ENCODE data around the gene MLLT10. TPM values are rescaled to one million over a fixed set of nuclear protein-coding genes. Genes with fewer than 3 reads are reported as not detected.
"Not testable (repeated sequence)": the region's sequence is repeated elsewhere in the genome, so short reads cannot be mapped to it uniquely, and the experiment has no call there.

Gene MLLT10
- polyA plus RNA-seq, 3 donors: 45.1 to 51.5 (median 47.3) TPM

- no peak for DNase-seq (ENCODE audit: extremely low read depth in 1 of 11, low read depth in 9 of 11, low spot score in 4 of 11)
These were observed 171.3 kb downstream of the MLLT10 start for GRCh38 chr10:21705142-21705827.

GRCh38 chr10:21705828-21706176 is 171.8 kb downstream of the MLLT10 start:
- DNase-seq (ENCODE audit: extremely low read depth in 1 of 11, low read depth in 9 of 11, low spot score in 4 of 11): no peak

- DNase-seq (ENCODE audit: extremely low read depth in 1 of 11, low read depth in 9 of 11, low spot score in 4 of 11): no peak
These were observed 173.5 kb downstream of the MLLT10 start for GRCh38 chr10:21707498-21707897.

DNA sequence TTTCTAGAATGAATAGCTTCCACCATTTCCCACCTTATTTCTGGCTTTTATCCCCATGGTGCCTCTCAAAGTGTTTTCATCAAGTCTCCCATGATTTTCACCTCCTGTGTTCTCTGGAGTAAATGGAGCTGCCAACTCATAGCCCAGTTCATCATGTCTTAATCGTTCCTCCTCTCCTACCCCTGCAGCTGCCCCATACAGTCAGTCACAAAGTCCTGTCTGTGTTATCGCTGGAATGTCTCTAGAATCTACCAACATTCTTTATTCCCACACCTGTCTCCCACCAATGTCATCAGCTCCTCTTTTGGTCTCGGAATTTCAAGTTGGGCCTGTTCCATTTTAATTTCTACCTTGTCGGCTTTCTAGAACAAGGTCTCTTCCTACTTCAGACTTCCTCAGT is 178.9 kb downstream of the MLLT10 start:
- no peak for DNase-seq (ENCODE audit: extremely low read depth in 1 of 11, low read depth in 9 of 11, low spot score in 4 of 11)

- DNase-seq (ENCODE audit: extremely low read depth in 1 of 11, low read depth in 9 of 11, low spot score in 4 of 11): no peak
These were observed 181.6 kb downstream of the MLLT10 start for GRCh38 chr10:21715531-21716195.

DNA sequence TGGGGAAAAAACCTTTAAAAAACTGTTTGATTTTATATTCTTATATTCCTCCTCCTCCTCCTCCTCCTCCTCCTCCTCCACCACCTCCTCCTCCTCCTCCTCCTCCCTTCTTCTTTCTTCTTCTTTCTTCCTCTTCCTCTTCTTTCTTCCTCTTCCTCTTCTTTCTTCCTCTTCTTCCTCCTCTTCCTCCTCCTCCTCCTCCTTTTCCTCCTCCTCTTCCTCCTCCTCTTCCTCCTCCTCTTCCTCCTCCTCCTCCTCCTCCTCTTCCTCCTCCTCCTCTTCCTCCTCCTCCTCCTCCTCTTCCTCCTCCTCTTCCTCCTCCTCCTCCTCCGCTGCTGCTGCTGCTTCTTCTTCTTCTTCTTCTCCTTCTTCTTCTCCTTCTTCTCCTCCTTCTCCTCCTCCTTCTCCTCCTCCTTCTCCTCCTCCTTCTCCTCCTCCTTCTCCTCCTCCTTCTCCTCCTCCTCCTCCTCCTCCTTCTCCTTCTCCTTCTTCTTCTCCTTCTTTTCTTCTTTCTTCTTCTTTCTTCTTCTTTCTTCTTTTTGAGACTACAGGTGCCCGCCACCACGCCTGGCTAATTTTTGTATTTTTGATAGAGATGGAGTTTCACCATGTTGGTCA is 183.5 kb downstream of the MLLT10 start:
- not testable (repeated sequence) for DNase-seq (ENCODE audit: extremely low read depth in 1 of 11, low read depth in 9 of 11, low spot score in 4 of 11)

DNA sequence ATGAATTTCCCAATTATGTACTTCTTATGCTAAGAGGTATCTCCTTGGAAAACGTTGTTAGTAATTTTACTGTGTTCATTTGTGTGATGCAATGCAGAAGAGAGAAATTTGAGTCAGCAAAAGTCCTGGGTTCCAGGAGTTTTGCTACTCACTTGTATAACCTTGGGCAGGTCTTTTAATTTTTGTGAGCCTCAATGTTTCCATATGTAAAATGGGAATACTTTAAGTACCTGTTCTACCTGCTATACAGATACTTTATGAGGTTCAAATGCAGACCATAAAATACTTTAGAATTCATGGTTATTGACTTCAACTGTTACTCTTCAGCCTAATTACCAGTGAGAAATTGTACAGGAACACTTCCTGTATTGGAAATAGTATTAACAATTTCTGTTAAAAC is 185.5 kb downstream of the MLLT10 start:
- DNase-seq (ENCODE audit: extremely low read depth in 1 of 11, low read depth in 9 of 11, low spot score in 4 of 11): no peak

DNA sequence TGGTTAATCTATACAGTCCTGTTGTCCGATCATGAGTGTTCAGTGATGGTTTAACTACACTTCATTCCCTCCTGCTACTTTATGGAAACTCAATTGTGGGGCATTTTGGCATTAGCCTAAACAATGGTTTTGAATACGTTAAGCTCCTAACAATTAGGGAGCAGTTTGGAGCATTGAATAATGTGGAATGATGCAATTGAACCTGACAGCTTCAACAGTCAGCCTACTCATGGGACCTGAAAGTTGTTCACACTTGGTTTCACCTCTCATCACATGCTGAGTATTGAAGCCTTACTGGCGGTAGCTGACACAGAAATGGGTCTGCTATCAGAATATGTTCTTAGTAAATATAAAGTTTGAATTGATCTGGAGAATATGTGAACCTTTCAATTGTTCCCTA is 186.1 kb downstream of the MLLT10 start:
- no peak for DNase-seq (ENCODE audit: extremely low read depth in 1 of 11, low read depth in 9 of 11, low spot score in 4 of 11)

DNA sequence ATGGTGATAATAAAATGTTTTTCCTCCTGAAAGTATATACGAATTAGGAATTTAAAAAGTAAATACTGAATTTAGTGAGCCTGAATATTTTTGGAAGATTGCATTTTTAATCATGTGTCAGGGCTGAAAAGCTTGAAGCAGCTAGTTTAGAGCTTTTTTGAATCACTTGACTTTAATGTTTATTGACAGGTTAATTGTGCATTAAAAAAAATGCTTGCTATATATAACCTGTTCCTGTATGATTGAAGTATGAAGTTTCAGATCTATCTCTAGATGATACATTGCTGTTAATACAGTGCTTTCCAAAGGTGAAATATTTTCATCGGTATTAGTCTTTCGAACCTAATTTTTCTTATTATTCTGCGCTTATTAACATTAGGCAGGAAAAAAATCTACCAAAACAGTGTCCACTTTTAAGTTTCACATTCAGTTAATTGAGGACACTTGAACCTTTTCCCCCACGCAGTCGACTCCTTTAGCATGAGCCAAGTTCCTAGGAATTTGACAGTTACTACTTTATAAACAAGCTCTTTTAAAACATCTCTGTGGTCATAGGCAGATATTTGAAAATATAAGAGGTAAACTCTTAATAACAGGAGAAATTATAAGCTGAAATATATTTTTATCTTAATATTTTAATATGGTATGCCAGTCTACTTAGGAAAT is 187.1 kb downstream of the MLLT10 start:
- DNase-seq (ENCODE audit: extremely low read depth in 1 of 11, low read depth in 9 of 11, low spot score in 4 of 11): no peak

- DNase-seq (ENCODE audit: extremely low read depth in 1 of 11, low read depth in 9 of 11, low spot score in 4 of 11): no peak
These were observed 188.2 kb downstream of the MLLT10 start for GRCh38 chr10:21722209-21722608.

GRCh38 chr10:21724020-21724589 is 190.1 kb downstream of the MLLT10 start:
- DNase-seq (ENCODE audit: extremely low read depth in 1 of 11, low read depth in 9 of 11, low spot score in 4 of 11): no peak

DNA sequence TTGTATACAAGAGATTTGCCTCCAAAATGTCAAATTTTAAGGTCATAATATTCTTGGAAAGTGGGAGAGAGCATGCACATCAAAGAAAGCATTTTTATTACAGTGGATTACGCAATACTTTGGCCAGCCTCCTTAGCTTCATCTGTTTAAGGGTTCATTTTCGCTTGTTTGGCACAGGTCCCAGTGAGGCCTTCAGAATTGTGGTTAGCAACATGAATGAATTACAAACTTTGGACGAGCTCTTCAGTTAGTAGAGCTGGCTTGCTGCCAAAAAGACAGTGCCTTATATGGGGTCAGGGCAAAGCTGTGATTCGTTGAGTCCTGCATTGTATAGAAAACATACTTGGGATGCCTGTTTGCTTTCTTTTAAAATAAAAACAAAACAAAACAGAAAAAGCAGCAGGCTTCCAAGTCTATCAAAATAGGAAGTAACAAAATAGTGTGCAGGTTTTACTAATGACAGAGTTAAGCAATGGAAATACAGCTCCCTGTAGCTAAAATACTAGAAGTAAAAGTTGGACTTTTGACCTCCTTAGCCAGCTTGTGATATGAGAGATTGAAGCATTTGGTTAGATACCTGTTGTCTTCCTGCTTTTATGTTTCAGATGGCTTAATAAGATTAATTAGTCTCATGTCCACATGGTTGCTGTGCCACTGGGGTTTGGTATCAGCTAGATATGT is 190.8 kb downstream of the MLLT10 start:
- peak; percentile 84 to 99 (median 96) for DNase-seq (ENCODE audit: extremely low read depth in 1 of 11, low read depth in 9 of 11, low spot score in 4 of 11)

DNA sequence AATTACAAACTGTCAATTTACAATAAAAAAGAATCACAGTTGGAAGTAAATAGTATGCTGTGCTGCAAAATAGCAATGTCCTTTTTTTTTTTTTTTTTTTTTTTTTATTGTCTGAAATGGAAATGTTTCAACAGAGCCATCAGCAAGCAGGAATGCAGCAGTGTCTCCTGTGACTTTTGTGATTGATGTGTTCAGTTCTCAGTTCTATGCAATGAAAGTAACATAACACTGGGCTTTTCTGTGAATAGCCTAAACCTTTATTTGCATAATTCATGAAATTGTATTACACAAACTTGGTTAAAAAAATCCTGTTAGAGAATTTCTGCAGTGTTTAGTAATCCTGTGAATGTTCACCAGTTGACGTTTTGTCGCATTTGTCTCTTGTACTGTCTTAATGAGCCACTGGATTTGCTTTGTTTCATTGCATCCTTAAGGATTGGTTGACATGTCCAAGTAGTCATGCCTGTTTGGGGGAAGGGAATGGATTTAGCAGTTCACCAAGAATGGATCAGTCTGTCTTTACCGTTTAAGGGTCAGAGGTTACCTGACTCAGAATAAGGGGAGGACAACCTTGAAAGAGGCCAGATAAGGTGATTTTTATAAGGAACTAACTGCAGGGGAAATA is 192.7 kb downstream of the MLLT10 start:
- DNase-seq (ENCODE audit: extremely low read depth in 1 of 11, low read depth in 9 of 11, low spot score in 4 of 11): no peak

- DNase-seq (ENCODE audit: extremely low read depth in 1 of 11, low read depth in 9 of 11, low spot score in 4 of 11): no peak
These were observed 193.6 kb downstream of the MLLT10 start for GRCh38 chr10:21727452-21728168.

DNA sequence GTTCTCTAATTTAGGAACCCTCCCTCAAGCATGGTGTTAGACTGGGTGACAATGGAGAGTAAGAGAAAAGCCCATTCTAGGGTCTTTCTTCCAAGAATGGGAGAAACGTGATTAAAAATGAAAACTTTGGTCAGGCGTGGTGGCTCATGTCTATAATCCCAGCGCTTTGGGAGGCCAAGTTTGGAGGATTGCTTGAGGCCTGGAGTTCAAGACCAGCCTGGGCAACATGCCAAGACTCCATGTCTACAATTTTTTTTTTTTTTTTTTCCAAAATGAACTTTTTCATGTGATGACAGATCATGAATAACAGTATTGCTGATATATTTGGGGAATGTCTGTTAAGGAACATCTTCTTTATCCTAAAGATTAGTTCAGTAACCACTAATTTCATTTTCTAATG is 194.6 kb downstream of the MLLT10 start:
- DNase-seq (ENCODE audit: extremely low read depth in 1 of 11, low read depth in 9 of 11, low spot score in 4 of 11): no peak

- DNase-seq (ENCODE audit: extremely low read depth in 1 of 11, low read depth in 9 of 11, low spot score in 4 of 11): peak in 10 of 11 donors; percentile 60 to 80 (median 72)
These were observed 198.2 kb downstream of the MLLT10 start for GRCh38 chr10:21732067-21732772.

DNA sequence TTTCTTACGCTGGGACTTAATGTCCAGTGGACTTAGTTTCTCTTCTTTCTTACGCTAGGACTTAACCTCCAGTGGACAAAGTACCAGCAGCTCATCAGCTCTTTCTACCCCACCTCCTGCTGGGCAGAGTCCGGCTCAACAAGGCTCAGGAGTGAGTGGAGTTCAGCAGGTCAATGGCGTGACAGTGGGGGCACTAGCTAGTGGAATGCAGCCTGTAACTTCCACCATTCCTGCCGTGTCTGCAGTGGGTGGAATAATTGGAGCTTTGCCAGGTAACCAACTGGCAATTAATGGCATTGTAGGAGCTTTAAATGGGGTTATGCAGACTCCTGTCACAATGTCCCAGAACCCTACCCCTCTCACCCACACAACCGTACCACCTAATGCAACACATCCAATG is 199.7 kb downstream of the MLLT10 start:
- DNase-seq (ENCODE audit: extremely low read depth in 1 of 11, low read depth in 9 of 11, low spot score in 4 of 11): no peak
